Motor neuron (in vitro differentiated cells): Measurements from ENCODE around the gene SCARF2. TPM values are rescaled to one million over a fixed set of nuclear protein-coding genes. Genes with fewer than 3 reads are reported as not detected.

Experiments used
- ATAC-seq, 8 experiments: fragments of 200-7000 bp; cut with Tn5 transposase; replicated peaks in 6 of 8; 2 replicates each; pipeline ENCODE4 v1.8.0; 2021; ENCODE audit warnings: mild to moderate bottlenecking in 8 of 8, moderate library complexity in 8 of 8
- H3K27ac ChIP-seq, 2 donors: fragments of 250-450 bp; sonication (Bioruptor Pico); 2 replicates each; pipeline ENCODE4 v1.9.0; 2021; ENCODE audit warnings: antibody characterized with exemption in 2 of 2, mild to moderate bottlenecking in 2 of 2, moderate library complexity in 1 of 2
- H3K4me1 ChIP-seq, 2 donors: fragments of 250-450 bp; sonication (Bioruptor Pico); replicated peaks in 1 of 2; 2 replicates each; pipeline ENCODE4 v1.6.1; 2021; ENCODE audit warnings: antibody characterized with exemption in 2 of 2, mild to moderate bottlenecking in 2 of 2, moderate library complexity in 1 of 2
- H3K4me3 ChIP-seq, 5 donors: fragments of 250-450 bp; sonication (Bioruptor Pico); 2 replicates each; pipeline ENCODE4 v1.9.0; 2021; ENCODE audit warnings: antibody characterized with exemption in 5 of 5, mild to moderate bottlenecking in 5 of 5, moderate library complexity in 4 of 5
- WGBS, 10 experiments: fragments of 450-650 bp; shearing (Covaris generic); methylation state at CpG; one replicate each; pipeline ENCODE4 v1.0.0; 2022; 5-methylcytosine and 5-hydroxymethylcytosine counted together
- in situ Hi-C, 9 experiments: fragments of 400-800 bp; cut with MboI; loops; one replicate each; pipeline ENCODE4 v1.15.0; 2021; ENCODE audit warnings: low sequenced_read_pairs in 9 of 9, low pct_unique_long_range_greater_than_20kb in 2 of 9; ENCODE audit not compliant: unreplicated experiment in 9 of 9
- total RNA-seq, 8 experiments: library from RNA; unstranded; fragments of 300-600 nt; gene quantifications; 2 replicates each; pipeline versions ENCODE4 v1.2.3 to v1.2.4, GENCODE V29; 2022

Gene SCARF2
- total RNA-seq, 8 experiments from 2014 or later: 1.6 to 21.3 (median 4.6) TPM

DNA sequence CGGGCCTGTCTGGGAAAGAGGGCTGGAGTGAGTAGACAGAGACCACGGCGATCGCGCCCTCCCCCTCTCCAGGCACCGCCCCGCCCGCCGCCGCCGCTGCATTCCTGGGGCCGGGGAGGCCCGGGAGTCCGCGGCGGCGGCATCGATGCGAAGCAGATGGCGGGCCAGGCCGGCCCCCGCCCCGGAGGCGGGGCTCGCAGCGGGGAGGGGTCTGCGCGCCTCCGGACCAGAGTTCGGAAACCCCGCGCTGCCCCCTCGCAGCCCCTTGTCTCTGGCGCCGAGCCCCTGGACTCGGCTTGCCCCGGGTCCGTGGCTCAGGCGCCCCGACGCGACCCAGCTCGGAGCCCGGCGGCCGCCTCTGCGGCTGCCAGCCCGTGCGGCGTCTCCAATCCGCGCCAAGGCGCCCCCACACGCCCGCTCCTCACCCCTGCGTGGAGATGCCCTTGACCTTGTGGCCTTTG is 1.3 kb downstream of the SCARF2 start:
- Histone ChIP-seq H3K4me3 (peak overlapping the region; percentile 37 to 73 (median 50)), H3K4me1 (peaks cover 10 to 14% of the 10 kb centered on the region in 2 donors), H3K27ac (no peak overlapping the region)
- WGBS, 10 experiments: 0% methylated on average over 11 of the region's 56 CpGs; no CpG with 5 or more reads in 9 of the 10 experiments
- in situ Hi-C loops: no loop called here
- ATAC-seq: peak in 7 of 8 experiments; percentile 0 to 45 (median 9)

DNA sequence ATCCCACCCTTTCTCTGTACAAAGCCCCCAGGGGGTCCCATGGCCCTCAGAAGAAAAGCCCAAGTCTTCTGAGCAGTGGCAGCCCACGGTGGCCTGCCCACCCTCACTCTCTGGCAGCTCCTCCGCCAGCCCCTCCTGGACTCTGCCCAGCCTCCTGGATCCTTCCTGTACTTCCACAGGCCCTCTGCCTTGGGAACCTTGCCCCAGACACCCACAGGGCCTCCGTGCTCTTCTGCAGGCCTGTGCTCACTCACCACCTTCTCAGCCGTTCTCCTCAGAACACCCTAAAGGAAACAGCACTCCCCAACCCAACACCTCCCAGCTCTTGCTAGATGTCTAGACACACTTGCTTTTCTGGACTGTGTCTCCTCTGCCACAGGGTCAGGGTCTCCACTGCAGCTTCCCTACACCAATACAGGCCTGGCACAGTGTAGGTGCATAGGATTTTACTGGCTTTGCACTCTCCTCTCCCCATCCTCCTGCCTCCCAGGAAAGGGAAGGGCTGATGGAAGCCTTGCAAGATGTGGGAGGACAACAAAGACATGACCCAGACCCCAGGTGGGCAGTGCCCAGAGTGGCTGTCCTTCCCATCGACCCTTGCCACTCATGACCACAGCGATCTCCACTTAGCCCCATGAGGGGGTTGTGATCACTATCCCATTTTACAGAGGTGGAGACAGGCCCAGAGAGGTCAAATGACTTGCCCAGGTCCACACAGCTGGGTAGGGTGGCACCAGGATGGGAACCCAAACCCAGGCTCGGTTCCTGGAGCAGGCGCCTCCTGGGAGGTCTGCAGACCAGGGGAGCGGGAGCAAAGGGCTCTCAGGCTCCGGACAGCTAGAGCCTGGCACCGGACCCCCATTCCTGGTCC is 2.0 kb downstream of the SCARF2 start:
- in situ Hi-C loops: no loop called here
- no peak for ATAC-seq

DNA sequence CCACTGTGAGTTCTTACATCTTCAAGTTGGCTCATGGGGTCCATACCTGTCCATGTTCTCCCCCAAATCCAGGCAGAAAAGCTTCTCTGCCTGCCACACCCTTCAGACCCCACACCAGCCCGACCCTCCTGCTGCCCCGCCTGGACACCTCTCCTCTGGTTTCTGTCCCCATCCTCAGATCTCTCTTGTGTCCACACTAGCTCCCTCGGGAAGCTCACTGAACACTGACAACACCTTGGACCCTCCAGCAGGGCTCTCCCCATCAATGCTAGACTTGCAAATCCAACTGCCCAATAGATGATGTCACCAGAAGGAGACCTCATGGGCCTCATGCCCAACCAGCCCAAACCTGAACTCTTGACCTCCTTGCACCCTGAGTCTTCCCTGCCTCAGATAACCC is 2.9 kb downstream of the SCARF2 start:
- in situ Hi-C loops: no loop called here
- 75 to 100% (median 92%) methylated on average over 1 to 2 of the region's 3 CpGs; no CpG with 5 or more reads in 6 of the 10 experiments for WGBS, 10 experiments
- Histone ChIP-seq H3K27ac (no peak overlapping the region), H3K4me3 (no peak overlapping the region), H3K4me1 (peaks cover 12 to 24% of the 10 kb centered on the region in 2 donors)
- ATAC-seq: no peak

More for the DNA sequence above, 2.0 kb downstream of the SCARF2 start:
- 0 to 71% (median 66%) methylated on average over 1 to 4 of the region's 11 CpGs; no CpG with 5 or more reads in 7 of the 10 experiments for WGBS, 10 experiments
- Histone ChIP-seq H3K4me1 (peaks cover 12 to 18% of the 10 kb centered on the region in 2 donors), H3K27ac (no peak overlapping the region), H3K4me3 (peak overlapping the region; percentile 37 to 73 (median 50))

DNA sequence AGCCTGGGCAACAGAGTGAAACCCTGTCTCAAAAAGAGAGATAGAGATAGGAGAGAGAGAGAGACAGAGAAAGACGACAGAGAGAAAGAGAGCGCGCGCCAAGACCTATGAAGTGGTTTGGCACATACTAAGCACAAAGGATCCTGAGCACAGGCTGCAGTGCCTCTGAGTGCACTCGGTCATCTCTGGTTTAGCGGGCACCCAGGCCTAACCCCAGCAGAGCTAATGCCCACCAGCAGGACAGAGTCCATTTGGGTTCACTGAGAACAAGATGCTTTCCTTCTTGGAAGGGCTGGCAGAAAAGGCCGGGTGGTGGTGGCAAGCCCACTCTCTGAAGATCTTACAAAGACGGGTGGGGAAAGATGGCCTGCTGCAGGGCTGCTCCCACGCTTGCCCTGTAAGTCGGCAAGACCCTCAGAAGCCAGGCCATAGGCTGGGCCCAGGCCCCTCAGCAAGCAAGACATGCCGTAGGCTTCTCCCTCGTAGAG is 3.3 kb downstream of the SCARF2 start:
- ATAC-seq: no peak
- 40 to 100% (median 90%) methylated on average over 1 to 5 of the region's 12 CpGs; no CpG with 5 or more reads in 2 of the 10 experiments for WGBS, 10 experiments
- in situ Hi-C loops: no loop called here
- H3K4me1 ChIP-seq: peaks cover 12 to 28% of the 10 kb centered on the region in 2 donors
- H3K27ac ChIP-seq: no peak overlapping the region
- H3K4me3 ChIP-seq: no peak overlapping the region

DNA sequence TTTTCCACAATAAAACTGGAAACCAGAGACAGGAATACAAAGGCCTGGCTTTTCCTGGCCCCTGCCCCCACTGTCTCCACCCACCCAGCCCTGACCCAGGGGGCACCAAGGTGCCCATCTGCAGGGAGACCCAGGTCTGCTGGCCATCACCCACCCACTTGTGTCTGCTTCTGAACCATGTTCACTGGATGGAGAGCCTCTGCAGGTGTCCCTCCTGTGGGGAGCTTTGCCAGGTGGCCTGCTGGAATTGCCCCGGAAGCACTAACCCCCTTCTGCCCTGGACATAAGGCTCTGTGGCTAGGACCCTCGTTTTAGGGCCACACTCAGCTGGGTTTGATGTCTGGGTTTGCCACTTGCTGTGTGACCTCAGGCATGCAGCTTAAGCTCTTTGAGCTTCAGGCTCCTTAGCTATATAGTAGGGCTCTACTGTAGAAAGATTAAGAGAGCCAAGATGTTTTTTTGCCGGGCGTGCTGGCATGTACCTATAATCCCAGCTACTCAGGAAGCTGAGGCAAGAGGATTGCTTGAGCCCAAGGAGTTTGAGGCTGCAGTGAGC is 3.9 kb downstream of the SCARF2 start:
- in situ Hi-C loops: no loop called here
- Histone ChIP-seq H3K4me1 (peaks cover 12 to 28% of the 10 kb centered on the region in 2 donors), H3K4me3 (no peak overlapping the region), H3K27ac (no peak overlapping the region)
- 40 to 94% (median 70%) methylated on average over 1 to 2 of the region's 4 CpGs; no CpG with 5 or more reads in 6 of the 10 experiments for WGBS, 10 experiments
- ATAC-seq: no peak

DNA sequence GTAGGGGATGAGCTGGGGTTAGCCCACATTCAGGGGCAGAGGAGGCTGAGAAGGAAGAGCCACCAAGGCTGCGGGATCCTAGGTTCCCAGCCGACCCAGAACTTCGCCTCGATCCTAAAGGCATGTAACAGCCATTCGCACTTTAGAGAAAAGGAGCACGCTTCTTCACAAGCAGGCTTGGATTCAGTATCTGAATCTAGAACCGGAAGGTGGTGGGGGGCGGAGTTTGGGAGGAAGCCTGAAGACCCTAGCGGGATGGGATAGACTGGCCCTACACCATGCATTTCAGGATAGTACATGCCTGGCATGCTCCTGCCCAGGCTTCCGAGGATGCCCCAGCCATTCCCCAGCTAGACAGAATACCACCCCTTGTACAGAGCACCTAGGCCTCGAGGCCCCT is 4.4 kb downstream of the SCARF2 start:
- 80 to 100% (median 92%) methylated on average over 1 to 5 of the region's 11 CpGs; no CpG with 5 or more reads in 2 of the 10 experiments for WGBS, 10 experiments
- in situ Hi-C loops: no loop called here
- ATAC-seq: no peak
- no peak overlapping the region for H3K27ac ChIP-seq
- no peak overlapping the region for H3K4me3 ChIP-seq
- peaks cover 9 to 28% of the 10 kb centered on the region in 2 donors for H3K4me1 ChIP-seq

DNA sequence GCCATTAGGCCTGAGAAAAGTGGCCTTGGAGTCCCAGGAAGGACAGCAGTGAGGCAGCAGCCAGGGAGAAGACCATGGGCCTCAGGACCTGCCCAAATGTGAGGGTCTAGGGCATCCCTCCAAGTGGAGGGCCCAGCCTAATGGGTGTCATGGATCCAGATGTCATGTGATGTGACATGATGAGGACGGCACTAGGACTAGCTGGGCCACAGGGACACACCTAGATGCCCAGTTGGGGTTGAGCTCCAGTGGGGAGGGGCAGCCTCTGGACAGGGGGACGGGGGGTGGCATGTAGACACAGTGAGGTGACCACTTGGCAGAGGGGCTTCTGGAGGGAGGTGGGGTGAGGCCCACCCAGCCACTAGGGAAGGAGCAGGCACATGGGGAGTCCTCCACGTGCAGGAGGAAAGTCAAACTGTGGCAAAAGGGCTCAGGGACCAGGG is 5.4 kb downstream of the SCARF2 start:
- H3K4me3 ChIP-seq: no peak overlapping the region
- in situ Hi-C loops: no loop called here
- ATAC-seq: no peak
- no CpG with 5 or more reads among the region's 3 CpGs for WGBS, 10 experiments
- no peak overlapping the region for H3K27ac ChIP-seq
- peaks cover 7 to 28% of the 10 kb centered on the region in 2 donors for H3K4me1 ChIP-seq

DNA sequence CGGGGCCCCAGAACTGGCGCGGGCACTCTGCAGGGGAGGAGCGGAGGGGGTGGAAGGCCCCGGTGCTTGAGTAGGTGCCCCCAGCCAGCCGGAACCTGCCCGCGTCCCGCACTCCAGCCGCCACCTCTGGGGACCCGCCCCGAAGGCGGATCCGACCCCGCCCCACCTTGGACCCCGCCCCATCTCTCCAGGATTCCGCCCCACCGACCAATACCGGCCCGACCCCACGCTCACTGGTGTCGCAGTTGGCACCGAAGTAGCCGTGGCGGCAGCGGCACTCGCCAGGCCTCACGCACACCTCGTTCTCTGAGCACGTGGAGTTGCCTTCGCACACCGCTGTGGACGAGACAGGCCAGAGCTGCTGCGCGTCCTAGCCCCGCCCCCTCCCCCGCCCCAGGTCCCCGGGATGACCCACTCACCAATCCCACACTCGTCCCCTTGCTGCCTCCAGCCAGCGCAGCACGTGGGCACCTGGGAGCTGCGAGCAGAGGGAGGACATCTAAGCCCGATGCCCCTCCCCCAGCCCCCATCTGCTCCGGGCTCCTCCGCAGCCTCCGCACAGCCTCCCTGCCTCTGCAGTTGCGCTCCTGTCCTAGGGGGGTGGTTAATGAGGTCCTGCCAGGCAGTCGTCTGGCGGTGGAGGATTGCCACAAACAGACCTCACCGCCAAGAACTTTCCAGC is 6.0 kb downstream of the SCARF2 start:
- H3K4me3 ChIP-seq: peak overlapping the region; percentile 21 to 46 (median 28)
- peak overlapping the region in 1 of 2 donors; percentile 14 for H3K27ac ChIP-seq
- ATAC-seq: peak in 4 of 8 experiments; percentile 24 to 64 (median 63)
- WGBS, 10 experiments: no CpG with 5 or more reads among the region's 50 CpGs
- in situ Hi-C loops: no loop called here
- peaks cover 7 to 28% of the 10 kb centered on the region in 2 donors for H3K4me1 ChIP-seq

DNA sequence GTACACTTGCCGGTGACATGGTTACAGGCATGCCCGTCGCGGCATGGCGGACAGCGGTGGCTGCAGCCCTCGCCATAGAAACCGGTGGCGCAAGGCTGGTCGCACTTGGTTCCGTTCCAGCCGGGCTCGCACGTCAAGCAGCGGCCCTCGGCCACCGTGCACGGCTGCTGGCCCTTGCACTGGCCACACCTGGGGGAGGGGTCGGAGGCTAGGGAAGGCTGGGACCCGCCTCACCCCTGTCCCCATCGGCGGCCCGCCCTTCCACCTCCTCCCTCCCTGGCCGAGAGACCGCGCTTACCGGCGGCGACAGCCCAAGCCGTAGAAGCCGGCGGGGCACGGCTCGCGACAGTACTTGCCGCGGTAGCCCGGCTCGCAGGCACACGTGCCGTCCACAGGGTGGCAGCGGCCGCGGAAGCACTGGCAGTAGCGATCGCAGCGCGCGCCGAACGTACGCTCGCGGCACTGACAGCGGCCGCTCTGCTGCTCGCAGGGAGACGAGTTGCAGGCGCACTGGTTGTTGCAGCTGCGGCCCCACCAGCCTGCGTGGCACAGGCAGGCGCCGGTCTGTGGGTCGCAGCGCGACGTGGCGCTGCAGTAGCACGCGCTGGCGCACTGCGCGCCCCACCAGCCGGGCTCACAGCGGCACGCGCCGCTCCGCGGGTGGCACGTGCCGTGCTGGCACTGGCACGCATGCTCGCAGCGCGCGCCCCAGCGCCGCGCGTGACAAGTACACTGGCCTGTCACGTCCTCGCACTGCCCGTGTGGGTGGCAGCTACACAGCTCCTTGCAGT is 6.7 kb downstream of the SCARF2 start:
- peak overlapping the region; percentile 21 to 46 (median 28) for H3K4me3 ChIP-seq
- peak in 5 of 8 experiments; percentile 60 to 77 (median 65) for ATAC-seq
- H3K4me1 ChIP-seq: peaks cover 5 to 26% of the 10 kb centered on the region in 2 donors
- in situ Hi-C loops: no loop called here
- peak overlapping the region in 1 of 2 donors; percentile 14 for H3K27ac ChIP-seq
- 0 to 100% (median 2%) methylated on average over 1 to 9 of the region's 94 CpGs; no CpG with 5 or more reads in 5 of the 10 experiments for WGBS, 10 experiments

DNA sequence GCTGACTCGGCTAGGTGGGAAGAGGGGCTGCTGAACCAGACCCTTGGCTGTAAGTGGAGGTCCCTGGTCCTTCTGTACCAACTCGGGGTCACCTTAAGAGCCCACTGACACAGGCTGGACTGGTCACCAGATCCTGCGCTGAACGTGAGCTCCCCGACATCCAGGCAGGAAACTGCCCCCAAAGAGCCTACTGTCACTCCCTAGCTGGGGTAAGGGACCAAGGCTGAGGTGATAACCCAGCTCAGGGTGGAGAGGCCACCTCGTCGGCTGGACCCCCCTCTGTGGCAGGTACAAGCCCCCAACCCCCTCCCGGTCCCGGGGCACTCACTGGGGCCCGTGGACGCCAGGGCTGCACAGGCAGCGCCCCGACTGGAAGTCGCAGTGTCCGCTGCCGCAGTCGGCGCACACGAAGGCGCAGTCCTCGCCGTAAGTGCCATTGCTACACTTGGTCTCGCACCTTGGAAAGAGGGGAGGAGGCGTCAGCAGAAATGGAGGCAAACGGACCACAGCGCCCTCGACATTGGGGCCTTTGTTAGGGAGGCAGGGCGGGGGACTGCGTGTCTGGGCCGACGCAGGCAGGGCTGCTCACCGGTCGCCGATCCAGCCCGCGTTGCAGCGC is 7.4 kb downstream of the SCARF2 start:
- H3K4me1 ChIP-seq: peaks cover 5 to 23% of the 10 kb centered on the region in 2 donors
- no peak overlapping the region for H3K27ac ChIP-seq
- H3K4me3 ChIP-seq: peak overlapping the region; percentile 21 to 46 (median 28)
- no peak for ATAC-seq
- WGBS, 10 experiments: 2 to 11% methylated on average over 5 to 13 of the region's 37 CpGs; no CpG with 5 or more reads in 8 of the 10 experiments
- in situ Hi-C loops: no loop called here

DNA sequence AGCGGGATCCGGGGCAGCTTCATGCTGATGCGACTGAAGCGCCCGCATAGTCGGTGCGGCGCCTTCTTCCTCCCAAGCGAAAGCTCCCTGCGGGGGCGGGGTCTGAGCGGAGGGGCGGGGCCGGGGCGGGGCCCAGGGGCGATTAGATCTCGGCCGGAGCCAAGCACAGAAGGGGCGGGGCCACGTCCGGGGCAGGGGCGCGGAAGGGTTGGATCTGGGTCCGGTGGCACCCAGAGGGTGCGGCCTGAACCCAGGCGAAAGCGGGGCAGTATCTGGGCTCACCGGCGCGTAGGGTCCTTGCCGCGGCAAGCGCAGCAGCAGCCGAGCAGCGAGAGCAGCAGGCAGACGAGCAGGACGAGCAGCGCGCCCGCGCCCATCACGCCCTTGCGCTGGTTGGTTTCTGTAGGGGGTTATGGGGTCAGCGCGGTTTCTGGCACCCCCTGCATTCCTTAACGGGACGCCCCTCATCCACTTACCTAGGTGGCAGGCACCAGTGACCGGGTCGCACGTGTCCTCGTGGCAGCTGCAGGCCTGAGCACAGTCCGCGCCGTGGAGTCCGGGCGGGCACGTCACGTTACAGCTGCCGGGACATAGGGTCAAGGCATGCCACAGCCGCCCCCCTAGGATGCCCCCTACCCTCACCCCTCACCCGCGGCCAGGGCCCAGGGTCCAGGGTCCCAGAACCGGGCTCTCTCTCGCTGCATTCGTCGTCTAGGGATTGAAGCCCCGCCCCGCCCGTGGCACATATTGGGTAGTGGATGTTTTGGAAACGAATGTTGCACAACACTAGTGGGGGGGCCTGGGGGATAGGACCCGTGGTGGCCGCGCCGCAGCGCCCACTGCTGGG is 8.1 kb downstream of the SCARF2 start:
- in situ Hi-C loops: no loop called here
- Histone ChIP-seq H3K4me1 (peaks cover 5 to 23% of the 10 kb centered on the region in 2 donors), H3K4me3 (peak overlapping the region; percentile 1 to 46 (median 27)), H3K27ac (no peak overlapping the region)
- no CpG with 5 or more reads among the region's 75 CpGs for WGBS, 10 experiments
- peak in 3 of 8 experiments; percentile 12 to 23 (median 15) for ATAC-seq
